HG02973 (cell line): ENCODE measurements around the gene UBE3D.
"Not testable (repeated sequence)": the region's sequence is repeated elsewhere in the genome, so short reads cannot be mapped to it uniquely, and the experiment has no call there.

Experiments
- ATAC-seq: cut with Tn5 transposase; IDR thresholded peaks from one replicate; pipeline ENCODE4 v1.9.1; 2021; ENCODE audit warnings: moderate library complexity; ENCODE audit not compliant: unreplicated experiment

Gene UBE3D

DNA sequence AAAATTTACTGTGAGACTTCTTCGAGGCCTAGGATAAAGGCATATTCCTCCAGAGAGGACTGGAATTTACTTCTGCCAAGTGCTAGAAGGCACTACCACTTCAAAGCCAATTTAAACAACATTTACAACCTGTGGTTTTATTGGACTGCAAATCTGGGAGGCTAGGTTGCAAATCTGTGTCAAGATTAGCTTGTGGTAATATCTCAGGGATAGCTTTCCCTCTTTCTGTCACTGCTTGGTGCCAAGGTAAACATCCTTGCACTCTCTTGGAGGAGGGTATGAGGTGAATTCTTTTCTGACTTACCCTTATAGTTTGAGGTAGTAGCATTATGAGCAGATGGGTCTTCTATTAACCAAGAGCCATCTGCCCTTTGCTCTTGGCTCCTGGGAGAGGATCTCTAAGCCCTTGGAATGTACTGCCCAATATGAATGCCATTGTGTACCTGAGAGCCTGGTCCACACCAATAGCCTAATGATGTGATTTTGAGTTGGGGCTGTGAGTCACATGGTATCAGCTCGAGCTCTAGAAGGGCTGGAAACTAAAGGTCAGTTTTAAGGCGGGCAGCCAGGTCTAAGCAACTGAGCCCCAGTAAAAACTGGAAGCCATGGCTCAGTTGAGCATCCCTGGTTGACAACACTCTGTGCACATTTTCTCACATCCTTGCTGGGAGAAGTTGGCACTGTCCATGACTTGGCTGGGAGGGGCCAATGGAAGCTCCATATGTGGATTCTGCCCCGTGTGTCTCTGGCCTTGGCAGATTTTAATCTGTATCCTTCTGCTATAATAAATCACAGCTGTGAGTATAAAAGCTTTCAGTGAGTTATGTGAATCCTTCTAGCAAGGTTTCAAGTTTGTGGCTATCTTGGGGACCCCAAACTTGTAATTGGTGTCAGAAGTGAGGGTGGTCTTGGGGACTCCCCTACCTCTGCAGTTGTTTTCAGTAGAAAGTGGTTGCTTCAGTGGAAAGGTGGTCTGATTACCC is 188.1 kb downstream of the UBE3D start:
- ATAC-seq, result no peak

DNA sequence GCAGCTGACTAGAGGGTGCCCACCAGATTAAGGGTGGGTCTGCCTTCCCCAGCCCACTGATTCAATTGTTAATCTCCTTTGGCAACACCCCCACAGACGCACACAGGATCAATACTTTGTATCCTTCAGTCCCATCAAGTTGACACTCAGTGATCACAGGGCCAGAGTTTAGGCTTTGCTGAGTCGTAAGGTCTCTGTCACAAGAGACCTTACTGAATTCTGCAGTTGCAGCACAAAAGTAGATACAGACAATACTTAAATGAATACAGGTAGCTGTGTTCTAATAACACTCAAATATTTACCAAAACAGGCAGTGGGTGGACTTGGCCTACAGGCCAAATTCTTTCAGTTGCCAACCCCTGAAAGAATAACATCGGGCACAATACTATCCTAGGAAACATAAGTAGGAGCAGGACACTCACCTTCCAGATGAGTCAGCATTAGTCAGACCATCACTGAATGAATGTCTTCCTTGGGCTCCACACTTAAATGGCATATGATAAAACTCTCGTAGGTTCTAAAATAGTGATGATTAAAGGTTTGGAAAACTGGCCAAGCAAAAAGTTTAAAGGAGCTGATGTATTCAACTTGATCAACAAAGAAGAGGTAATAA is 190.0 kb downstream of the UBE3D start:
- ATAC-seq, result no peak

DNA sequence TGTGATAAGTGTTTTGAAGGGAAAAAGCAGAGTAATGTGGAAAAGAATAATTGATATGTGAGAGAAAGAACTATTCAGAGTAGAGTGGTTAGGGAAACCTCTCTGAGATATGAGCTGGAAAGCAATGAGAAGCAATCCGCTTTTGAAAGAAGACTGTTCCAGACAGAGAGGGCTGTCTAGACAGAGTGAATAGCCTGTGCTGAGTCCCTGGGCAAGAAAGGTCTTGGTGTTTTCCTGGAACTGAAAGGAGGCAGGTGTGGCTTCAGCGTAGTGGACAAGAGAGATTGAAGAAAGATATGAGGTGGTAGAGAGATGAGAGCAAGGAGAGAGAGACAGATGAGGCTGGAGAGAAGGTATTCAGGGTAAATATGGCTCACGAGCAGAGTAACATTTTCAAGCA is 190.8 kb downstream of the UBE3D start:
- ATAC-seq, result no peak

DNA sequence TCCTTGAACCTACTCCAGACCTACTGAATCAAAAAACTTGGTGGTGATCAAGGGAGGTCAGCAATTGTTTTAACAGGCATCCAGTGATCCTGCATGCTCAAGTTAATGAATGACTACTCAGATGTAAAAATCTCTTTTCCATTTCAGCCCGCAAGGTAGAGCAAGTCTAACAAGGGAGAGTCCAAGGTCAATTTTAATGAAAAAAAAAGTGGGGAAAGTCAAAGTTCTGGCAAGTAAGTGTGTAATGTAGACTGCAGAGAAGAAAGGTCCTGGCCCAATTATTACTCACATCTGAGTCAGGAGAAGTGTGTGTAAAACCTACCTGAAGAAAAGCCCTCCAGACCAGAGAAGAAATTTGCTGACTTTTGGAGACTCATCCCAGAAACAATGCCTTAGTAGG is 193.5 kb downstream of the UBE3D start:
- no peak for ATAC-seq

DNA sequence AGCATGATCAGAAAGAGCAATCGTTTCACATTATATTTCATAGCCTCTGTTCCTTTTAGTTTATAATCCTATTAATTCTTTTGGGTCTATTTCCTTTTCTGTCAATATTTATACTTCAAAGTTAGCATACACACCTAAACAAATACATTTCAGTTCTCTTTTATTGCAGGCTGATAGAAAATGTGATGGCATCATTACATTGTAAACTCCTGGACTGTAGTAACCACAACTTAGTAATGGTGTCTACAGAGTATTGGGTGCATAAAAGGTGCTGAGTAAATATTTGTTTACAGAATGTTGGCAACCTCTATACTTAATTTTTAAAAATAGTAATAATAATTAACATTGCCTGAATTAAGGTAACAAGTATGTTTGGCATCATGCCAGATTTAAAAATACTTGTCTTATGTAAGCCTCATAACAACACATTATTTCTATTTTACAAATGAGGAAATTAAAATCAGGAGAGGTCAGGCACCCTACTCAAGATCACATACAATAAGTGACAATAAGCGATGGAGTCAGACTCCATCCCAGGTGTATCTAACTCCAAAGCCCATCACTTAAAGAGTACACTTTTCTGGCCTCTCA is 195.0 kb downstream of the UBE3D start:
- no peak for ATAC-seq

DNA sequence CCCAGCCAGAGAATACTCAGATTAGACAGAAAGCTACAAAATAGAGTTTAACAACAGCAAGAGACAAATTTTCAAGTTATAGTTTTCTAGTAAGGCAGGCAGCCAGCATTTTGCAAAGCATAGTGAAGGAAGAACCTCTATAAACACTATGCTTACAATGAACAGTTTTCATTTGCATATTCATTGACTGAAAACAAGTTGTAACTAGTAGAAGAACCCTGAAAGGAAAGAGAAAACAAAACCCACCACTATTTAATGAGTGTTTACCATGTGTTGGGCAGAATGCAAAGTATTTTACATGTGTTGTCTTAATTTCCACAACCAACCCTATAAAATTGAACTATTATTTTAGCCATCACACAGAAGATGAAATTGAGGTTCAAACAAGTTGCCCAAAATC is 196.1 kb downstream of the UBE3D start:
- ATAC-seq, result no peak

DNA sequence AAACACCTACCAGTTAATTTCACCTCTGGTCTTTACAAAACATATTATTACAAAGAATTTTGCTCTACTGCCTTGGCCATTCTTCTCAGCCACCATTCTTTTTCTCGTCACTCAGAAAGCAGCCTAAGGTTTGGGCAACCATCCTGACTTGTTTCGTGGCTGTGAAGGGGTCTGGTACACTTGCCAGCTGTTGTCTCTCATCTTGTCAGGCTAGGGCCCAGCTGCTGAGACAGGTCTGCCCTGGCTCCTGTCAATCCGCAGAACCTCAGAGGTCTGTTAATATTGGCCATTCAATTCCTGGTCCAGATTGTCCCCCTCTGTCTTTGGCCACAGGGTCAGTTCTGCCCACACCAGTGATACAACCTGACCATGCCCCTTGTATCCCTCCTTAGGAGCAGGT is 197.7 kb downstream of the UBE3D start:
- ATAC-seq, result no peak

DNA sequence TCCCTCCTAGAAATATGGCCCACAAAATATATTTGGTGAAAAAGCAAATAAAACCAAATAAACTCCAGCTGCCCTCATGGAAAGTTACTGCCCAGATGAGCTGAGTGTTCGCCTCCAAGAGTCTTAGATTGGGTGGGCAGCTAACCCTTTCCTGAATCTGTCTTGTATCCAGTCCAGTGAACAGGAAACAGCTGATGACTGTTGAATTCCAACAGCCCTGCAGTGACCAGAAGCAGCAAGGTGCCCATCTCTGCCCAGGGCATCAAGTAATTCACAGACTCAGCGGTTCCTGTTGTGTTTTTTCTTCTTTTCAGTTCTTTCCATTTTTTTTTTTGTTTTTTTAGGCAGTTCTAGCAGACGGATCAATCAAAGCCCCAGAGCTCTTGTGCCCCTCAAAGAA is 199.2 kb downstream of the UBE3D start:
- no peak for ATAC-seq

DNA sequence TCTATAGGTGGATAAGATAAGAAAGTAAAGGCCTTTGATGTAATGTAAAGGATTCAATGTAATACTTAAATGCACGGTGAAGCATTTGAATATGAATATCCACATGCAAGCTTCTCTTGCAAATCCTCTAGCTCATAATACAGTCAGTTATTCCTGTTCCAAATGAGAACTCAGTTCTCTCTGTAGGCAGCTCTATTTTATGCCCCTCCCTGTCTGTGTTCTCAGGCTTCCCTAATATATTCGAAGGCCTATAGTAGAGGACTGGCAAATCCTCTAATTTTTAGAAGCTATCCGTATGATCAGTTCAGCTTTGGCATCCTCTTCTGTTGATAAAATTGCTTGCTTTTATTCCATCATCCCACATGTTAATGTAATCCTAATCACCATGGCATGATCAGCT is 200.2 kb downstream of the UBE3D start:
- ATAC-seq, result no peak

DNA sequence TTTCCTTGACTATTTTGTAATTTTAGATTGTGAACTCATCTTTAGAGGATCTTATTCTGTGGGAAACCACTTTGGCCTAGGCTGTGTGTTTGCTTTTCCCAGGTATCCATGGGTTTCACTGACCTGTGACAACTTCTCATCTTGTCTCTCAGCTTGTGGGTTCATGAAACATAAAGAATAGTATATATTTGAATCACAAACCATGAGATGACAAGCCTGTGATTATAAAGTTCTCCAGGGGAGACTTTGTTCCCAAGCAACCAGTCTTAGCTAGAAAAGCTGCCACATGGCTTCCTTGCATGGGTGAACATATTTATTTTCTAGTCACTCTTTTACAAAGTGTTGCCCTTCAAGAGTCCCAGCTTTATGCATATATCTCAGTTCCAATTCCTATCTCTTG is 201.9 kb downstream of the UBE3D start:
- ATAC-seq, result no peak

DNA sequence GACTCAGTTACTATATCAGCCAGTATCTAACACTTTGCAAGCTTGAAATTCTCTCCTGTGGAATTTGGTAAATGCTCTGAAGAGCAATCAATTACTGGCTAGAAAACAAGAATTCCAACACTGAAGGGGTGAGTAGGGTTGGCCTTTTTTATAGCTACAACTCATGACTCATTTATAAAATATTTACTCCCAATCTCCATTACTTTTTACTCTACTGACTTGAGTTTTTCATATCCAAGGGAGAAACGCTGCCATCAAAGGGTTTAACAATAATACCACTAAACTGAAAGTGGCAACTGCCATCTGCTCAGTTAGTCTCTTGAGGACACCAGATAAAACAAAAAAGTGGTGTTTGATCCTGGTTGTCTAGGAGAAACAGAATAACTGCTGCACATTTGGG is 203.1 kb downstream of the UBE3D start:
- no peak for ATAC-seq

DNA sequence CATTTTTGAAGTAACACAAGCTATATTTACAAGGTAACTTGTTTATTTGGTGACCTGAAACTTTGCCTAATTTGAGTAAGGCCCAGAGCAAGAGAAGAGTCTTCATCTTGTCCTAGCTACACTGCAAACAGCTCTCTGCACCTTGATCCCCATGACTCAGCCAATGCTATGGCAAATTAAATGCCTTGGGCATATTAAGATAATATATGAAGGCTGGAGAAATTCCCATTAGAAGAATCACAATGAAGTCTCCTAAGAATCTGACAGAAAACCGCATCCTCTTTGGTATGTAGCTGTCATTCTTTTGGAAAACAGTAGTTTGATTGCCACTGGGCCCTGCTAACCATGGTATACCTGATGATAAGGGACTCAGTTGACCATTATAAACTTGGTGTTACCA is 204.5 kb downstream of the UBE3D start:
- no peak for ATAC-seq

DNA sequence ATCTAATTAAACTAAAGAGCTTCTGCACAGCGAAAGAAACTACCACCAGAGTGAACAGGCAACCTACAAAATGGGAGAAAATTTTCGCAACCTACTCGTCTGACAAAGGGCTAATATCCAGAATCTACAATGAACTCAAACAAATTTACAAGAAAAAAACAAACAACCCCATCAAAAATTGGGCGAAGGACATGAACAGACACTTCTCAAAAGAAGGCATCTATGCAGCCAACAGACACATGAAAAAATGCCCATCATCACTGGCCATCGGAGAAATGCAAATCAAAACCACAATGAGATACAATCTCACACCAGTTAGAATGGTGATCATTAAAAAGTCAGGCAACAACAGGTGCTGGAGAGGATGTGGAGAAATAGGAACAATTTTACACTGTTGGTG is 209.6 kb downstream of the UBE3D start:
- not testable (repeated sequence) for ATAC-seq

DNA sequence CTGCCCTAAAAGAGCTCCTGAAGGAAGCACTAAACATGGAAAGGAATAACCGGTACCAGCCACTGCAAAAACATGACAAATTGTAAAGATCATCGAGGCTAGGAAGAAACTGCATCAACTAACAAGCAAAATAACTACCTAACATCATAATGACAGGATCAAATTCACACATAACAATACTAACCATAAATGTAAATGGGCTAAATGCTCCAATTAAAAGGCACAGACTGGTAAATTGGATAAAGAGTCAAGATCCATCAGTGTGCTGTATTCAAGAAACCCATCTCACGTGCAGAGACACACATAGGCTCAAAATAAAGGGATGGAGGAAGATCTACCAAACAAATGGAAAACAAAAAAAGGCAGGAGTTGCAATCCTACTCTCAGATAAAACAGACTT is 212.7 kb downstream of the UBE3D start:
- not testable (repeated sequence) for ATAC-seq

DNA sequence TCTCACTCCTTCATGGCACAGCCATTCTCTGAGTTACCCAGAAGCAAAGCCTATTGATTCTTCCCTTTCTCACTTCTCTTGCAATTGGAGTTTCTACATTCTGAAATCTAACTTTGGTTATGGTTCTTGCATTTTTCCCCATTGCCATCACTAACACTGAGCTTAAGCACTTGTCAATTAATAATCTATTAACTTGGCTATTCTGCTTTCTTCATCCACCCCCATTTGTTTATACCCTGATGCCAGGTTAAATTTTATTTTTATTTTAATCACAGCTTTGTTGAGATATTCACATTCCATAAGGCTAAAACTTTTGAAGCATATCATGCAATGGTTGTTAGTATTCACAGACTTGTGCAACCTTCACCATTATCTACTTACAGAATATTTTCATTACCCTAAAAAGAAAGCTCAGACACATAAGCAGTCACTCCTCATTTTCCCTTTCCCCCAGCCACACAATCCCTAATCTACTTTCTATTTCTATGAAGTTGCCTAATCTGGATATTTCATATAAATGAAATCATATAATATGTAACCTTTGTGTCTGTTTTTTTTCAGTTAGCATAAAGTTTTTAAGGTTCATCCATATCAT is 222.3 kb downstream of the UBE3D start:
- ATAC-seq, result no peak

DNA sequence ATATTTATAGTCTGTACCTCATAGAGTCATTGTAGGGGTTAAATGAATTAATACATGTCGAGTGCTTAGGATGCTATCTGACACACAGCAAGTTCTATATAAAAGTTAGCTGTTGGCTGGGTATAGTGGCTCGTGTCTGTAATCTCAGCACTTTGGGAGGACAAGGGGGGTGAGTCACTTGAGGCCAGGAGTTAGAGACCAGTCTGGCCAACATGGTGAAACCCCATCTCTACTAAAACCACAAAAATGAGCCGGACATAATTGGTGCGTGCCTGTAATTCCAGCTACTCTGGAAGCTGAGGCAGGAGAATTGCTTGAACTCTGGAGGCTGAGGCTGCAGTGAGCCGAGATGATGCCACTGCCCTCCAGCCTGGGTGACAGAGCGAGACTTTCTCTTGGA is 222.9 kb downstream of the UBE3D start:
- ATAC-seq, result no peak
